ENCODE data around the gene OBSL1. TPM values are rescaled to one million over a fixed set of nuclear protein-coding genes. Genes with fewer than 3 reads are reported as not detected.

The OBSL1 gene
- total and polyA plus RNA-seq, 4 donors: 17.8 to 243 (median 71.0) TPM

GRCh38 chr2:219557320-219557719, 14.0 kb downstream of the OBSL1 start:
- ATAC-seq (ENCODE audit: low FRiP score) (no peak), DNase-seq (peak in 1 of 2 donors; percentile 44)
- H3K4me1 ChIP-seq (ENCODE audit: control insufficient read depth in 1 of 2, insufficient read depth in 2 of 2, low read length in 2 of 2): no peaks in the 10 kb centered on the region
- H3K27me3 ChIP-seq (ENCODE audit: control insufficient read depth in 1 of 2, insufficient read depth in 2 of 2, low read length in 1 of 2): no peaks in the 10 kb centered on the region
- no peak overlapping the region for H3K4me3 ChIP-seq (ENCODE audit: low read length in 2 of 2)
- no peaks in the 10 kb centered on the region for H3K36me3 ChIP-seq (ENCODE audit: control insufficient read depth in 1 of 2, insufficient read depth in 2 of 2, low read length in 1 of 2)
- H3K27ac ChIP-seq (ENCODE audit: low read depth in 1 of 2, low read length in 2 of 2): no peak overlapping the region
- intact Hi-C loops (cut with DNase I): no loop called here
- WGBS, 2 donors: 93% methylated on average over 21 of the region's 21 CpGs
- no peaks in the 10 kb centered on the region for H3K9me3 ChIP-seq (ENCODE audit: control insufficient read depth, low read length)

GRCh38 chr2:219556413-219556812, 14.9 kb downstream of the OBSL1 start:
- no peaks in the 10 kb centered on the region for H3K27me3 ChIP-seq (ENCODE audit: control insufficient read depth in 1 of 2, insufficient read depth in 2 of 2, low read length in 1 of 2)
- no peaks in the 10 kb centered on the region for H3K9me3 ChIP-seq (ENCODE audit: control insufficient read depth, low read length)
- no peaks in the 10 kb centered on the region for H3K4me1 ChIP-seq (ENCODE audit: control insufficient read depth in 1 of 2, insufficient read depth in 2 of 2, low read length in 2 of 2)
- ATAC-seq (ENCODE audit: low FRiP score): no peak
- H3K36me3 ChIP-seq (ENCODE audit: control insufficient read depth in 1 of 2, insufficient read depth in 2 of 2, low read length in 1 of 2): no peaks in the 10 kb centered on the region
- no peak for DNase-seq
- intact Hi-C loops (cut with DNase I): no loop called here
- WGBS, 2 donors: 94 to 95% methylated on average over 19 of the region's 19 CpGs
- H3K4me3 ChIP-seq (ENCODE audit: low read length in 2 of 2): no peak overlapping the region
- H3K27ac ChIP-seq (ENCODE audit: low read depth in 1 of 2, low read length in 2 of 2): no peak overlapping the region

- no peaks in the 10 kb centered on the region for H3K27me3 ChIP-seq (ENCODE audit: control insufficient read depth in 1 of 2, insufficient read depth in 2 of 2, low read length in 1 of 2)
- 95% methylated on average over 20 of the region's 20 CpGs for WGBS, 2 donors
- intact Hi-C loops (cut with DNase I): no loop called here
- H3K4me1 ChIP-seq (ENCODE audit: control insufficient read depth in 1 of 2, insufficient read depth in 2 of 2, low read length in 2 of 2): no peaks in the 10 kb centered on the region
- DNase-seq (no peak), ATAC-seq (ENCODE audit: low FRiP score) (no peak)
- H3K36me3 ChIP-seq (ENCODE audit: control insufficient read depth in 1 of 2, insufficient read depth in 2 of 2, low read length in 1 of 2): no peaks in the 10 kb centered on the region
- H3K9me3 ChIP-seq (ENCODE audit: control insufficient read depth, low read length): no peaks in the 10 kb centered on the region
- H3K27ac ChIP-seq (ENCODE audit: low read depth in 1 of 2, low read length in 2 of 2): no peak overlapping the region
- H3K4me3 ChIP-seq (ENCODE audit: low read length in 2 of 2): no peak overlapping the region
Measured at GRCh38 chr2:219555956-219556355, 15.4 kb downstream of the OBSL1 start.

GRCh38 chr2:219554350-219554749, 17.0 kb downstream of the OBSL1 start:
- intact Hi-C loops (cut with DNase I): loop anchor here in 1 of 2 donors (5.0 kb wide), 1 partner anchor 43 kb away; the partner anchor contains the start of gene STK11IP
- H3K4me1 ChIP-seq (ENCODE audit: control insufficient read depth in 1 of 2, insufficient read depth in 2 of 2, low read length in 2 of 2): no peaks in the 10 kb centered on the region
- peak in 1 of 2 donors; percentile 81 for DNase-seq
- ATAC-seq (ENCODE audit: low FRiP score): no peak
- no peak overlapping the region for H3K27ac ChIP-seq (ENCODE audit: low read depth in 1 of 2, low read length in 2 of 2)
- no peaks in the 10 kb centered on the region for H3K9me3 ChIP-seq (ENCODE audit: control insufficient read depth, low read length)
- H3K27me3 ChIP-seq (ENCODE audit: control insufficient read depth in 1 of 2, insufficient read depth in 2 of 2, low read length in 1 of 2): no peaks in the 10 kb centered on the region
- no peaks in the 10 kb centered on the region for H3K36me3 ChIP-seq (ENCODE audit: control insufficient read depth in 1 of 2, insufficient read depth in 2 of 2, low read length in 1 of 2)
- WGBS, 2 donors: 93 to 94% methylated on average over 15 of the region's 15 CpGs
- H3K4me3 ChIP-seq (ENCODE audit: low read length in 2 of 2): no peak overlapping the region

GRCh38 chr2:219553463-219553963, 17.8 kb downstream of the OBSL1 start:
- Histone ChIP-seq H3K36me3 (ENCODE audit: control insufficient read depth in 1 of 2, insufficient read depth in 2 of 2, low read length in 1 of 2) (no peaks in the 10 kb centered on the region), H3K9me3 (ENCODE audit: control insufficient read depth, low read length) (no peaks in the 10 kb centered on the region), H3K27ac (ENCODE audit: low read depth in 1 of 2, low read length in 2 of 2) (no peak overlapping the region), H3K27me3 (ENCODE audit: control insufficient read depth in 1 of 2, insufficient read depth in 2 of 2, low read length in 1 of 2) (no peaks in the 10 kb centered on the region), H3K4me1 (ENCODE audit: control insufficient read depth in 1 of 2, insufficient read depth in 2 of 2, low read length in 2 of 2) (no peaks in the 10 kb centered on the region), H3K4me3 (ENCODE audit: low read length in 2 of 2) (no peak overlapping the region)
- intact Hi-C loops (cut with DNase I): loop anchor here in 1 of 2 donors (5.0 kb wide), 1 partner anchor 44 kb away; the partner anchor contains the start of gene STK11IP
- DNase-seq (peak in 1 of 2 donors; percentile 56), ATAC-seq (ENCODE audit: low FRiP score) (no peak)
- WGBS, 2 donors: 74% methylated on average over 12 of the region's 12 CpGs

- WGBS, 2 donors: 22% methylated on average over 7 of the region's 7 CpGs
- Histone ChIP-seq H3K27me3 (ENCODE audit: control insufficient read depth in 1 of 2, insufficient read depth in 2 of 2, low read length in 1 of 2) (no peaks in the 10 kb centered on the region), H3K36me3 (ENCODE audit: control insufficient read depth in 1 of 2, insufficient read depth in 2 of 2, low read length in 1 of 2) (no peaks in the 10 kb centered on the region), H3K27ac (ENCODE audit: low read depth in 1 of 2, low read length in 2 of 2) (no peak overlapping the region), H3K4me3 (ENCODE audit: low read length in 2 of 2) (no peak overlapping the region), H3K9me3 (ENCODE audit: control insufficient read depth, low read length) (no peaks in the 10 kb centered on the region), H3K4me1 (ENCODE audit: control insufficient read depth in 1 of 2, insufficient read depth in 2 of 2, low read length in 2 of 2) (no peaks in the 10 kb centered on the region)
- ATAC-seq (ENCODE audit: low FRiP score) (no peak), DNase-seq (no peak)
- intact Hi-C loops (cut with DNase I): loop anchor here in 1 of 2 donors (5.0 kb wide), 1 partner anchor 44 kb away; the partner anchor contains the start of gene STK11IP
Measured at GRCh38 chr2:219553168-219553417, 18.2 kb downstream of the OBSL1 start.

GRCh38 chr2:219552382-219553167, 18.8 kb downstream of the OBSL1 start:
- DNase-seq: peak; percentile 90 to 97
- peak; percentile 91 for ATAC-seq (ENCODE audit: low FRiP score)
- no peaks in the 10 kb centered on the region for H3K36me3 ChIP-seq (ENCODE audit: control insufficient read depth in 1 of 2, insufficient read depth in 2 of 2, low read length in 1 of 2)
- no peaks in the 10 kb centered on the region for H3K4me1 ChIP-seq (ENCODE audit: control insufficient read depth in 1 of 2, insufficient read depth in 2 of 2, low read length in 2 of 2)
- no peaks in the 10 kb centered on the region for H3K27me3 ChIP-seq (ENCODE audit: control insufficient read depth in 1 of 2, insufficient read depth in 2 of 2, low read length in 1 of 2)
- intact Hi-C loops (cut with DNase I): loop anchor here in 1 of 2 donors (5.0 kb wide), 1 partner anchor 45 kb away; the partner anchor contains the start of gene STK11IP
- peak overlapping the region; percentile 35 to 37 for H3K4me3 ChIP-seq (ENCODE audit: low read length in 2 of 2)
- H3K9me3 ChIP-seq (ENCODE audit: control insufficient read depth, low read length): no peaks in the 10 kb centered on the region
- WGBS, 2 donors: 0% methylated on average over 63 to 99 of the region's 99 CpGs
- no peak overlapping the region for H3K27ac ChIP-seq (ENCODE audit: low read depth in 1 of 2, low read length in 2 of 2)

- no peaks in the 10 kb centered on the region for H3K9me3 ChIP-seq (ENCODE audit: control insufficient read depth, low read length)
- intact Hi-C loops (cut with DNase I): loop anchor here in 1 of 2 donors (5.0 kb wide), 1 partner anchor 46 kb away; the partner anchor contains the start of gene STK11IP
- peak in 1 of 2 donors; percentile 85 for DNase-seq
- 7 to 13% methylated on average over 51 to 54 of the region's 54 CpGs for WGBS, 2 donors
- H3K36me3 ChIP-seq (ENCODE audit: control insufficient read depth in 1 of 2, insufficient read depth in 2 of 2, low read length in 1 of 2): no peaks in the 10 kb centered on the region
- H3K27ac ChIP-seq (ENCODE audit: low read depth in 1 of 2, low read length in 2 of 2): no peak overlapping the region
- no peaks in the 10 kb centered on the region for H3K27me3 ChIP-seq (ENCODE audit: control insufficient read depth in 1 of 2, insufficient read depth in 2 of 2, low read length in 1 of 2)
- no peaks in the 10 kb centered on the region for H3K4me1 ChIP-seq (ENCODE audit: control insufficient read depth in 1 of 2, insufficient read depth in 2 of 2, low read length in 2 of 2)
- ATAC-seq (ENCODE audit: low FRiP score): no peak
- peak overlapping the region; percentile 35 to 37 for H3K4me3 ChIP-seq (ENCODE audit: low read length in 2 of 2)
Measured at GRCh38 chr2:219551441-219552381, 19.6 kb downstream of the OBSL1 start.

Measured in aorta (tissue), 5 donors.